Endothelial cell of umbilical vein (primary cell): ENCODE results near the gene SAPCD2.

Experiments
- POLR2A ChIP-seq: IDR thresholded peaks from 2 replicates; pipeline ENCODE4 v1.6.1; 2012; ENCODE audit warnings: low read depth, mild to moderate bottlenecking, control low read depth, low read length
- TF ChIP-seq, protein P1 (sequence below), 2 donors: IDR thresholded peaks; 1 replicate in 1 of 2; 2 replicates in 1 of 2; pipeline ENCODE4 v1.5.1; 2011; ENCODE audit warnings: low read length in 2 of 2, mild to moderate bottlenecking in 2 of 2, moderate library complexity in 2 of 2, control low read depth in 1 of 2, inconsistent platforms in 1 of 2, low read depth in 1 of 2; ENCODE audit not compliant: insufficient read depth in 1 of 2; ENCODE audit errors: extremely low read depth in 1 of 2
- TF ChIP-seq, protein P2 (sequence below): IDR thresholded peaks from 2 replicates; pipeline ENCODE4 v1.6.1; 2011; ENCODE audit not compliant: insufficient read depth, insufficient read length

DNA sequence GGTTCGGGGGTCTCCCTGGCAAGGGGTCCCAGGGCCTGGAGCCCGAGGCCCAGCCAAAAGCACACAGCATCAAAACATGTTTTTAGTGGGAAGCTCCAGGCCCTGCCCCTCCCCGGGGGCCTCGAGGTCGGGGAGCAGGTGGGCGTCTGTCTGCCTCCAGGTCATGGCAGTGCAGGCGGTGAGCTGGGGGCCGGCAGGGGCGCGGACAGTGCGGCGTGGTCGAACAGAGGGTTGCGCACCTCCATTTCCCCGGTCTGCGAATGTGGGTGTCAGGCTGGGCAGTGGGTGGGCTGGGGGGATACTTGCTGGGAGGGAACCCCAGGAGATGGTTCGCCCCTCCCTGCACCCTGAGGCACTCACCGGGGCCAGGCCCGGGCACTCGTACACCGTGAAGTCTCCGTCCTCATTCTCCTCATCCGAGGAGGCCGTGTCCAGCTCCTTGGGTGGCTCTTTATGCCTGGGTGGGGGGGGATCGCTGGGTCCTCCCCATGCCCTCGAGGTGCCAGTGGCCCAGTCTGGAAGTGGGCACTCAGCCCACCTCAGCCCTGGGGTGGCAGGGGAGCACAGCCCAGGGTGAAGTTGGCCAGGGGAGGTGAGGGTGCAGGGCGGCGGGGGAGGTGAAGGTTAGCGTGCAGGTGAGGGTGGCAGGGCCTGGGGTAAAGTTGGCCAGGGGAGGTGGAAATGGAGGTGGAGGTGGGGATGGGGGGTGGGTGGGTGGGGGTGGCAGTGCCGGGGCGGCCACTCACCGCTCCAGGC, 30.6 kb downstream of the SAPCD2 start:
- TF ChIP-seq, protein P1, sequence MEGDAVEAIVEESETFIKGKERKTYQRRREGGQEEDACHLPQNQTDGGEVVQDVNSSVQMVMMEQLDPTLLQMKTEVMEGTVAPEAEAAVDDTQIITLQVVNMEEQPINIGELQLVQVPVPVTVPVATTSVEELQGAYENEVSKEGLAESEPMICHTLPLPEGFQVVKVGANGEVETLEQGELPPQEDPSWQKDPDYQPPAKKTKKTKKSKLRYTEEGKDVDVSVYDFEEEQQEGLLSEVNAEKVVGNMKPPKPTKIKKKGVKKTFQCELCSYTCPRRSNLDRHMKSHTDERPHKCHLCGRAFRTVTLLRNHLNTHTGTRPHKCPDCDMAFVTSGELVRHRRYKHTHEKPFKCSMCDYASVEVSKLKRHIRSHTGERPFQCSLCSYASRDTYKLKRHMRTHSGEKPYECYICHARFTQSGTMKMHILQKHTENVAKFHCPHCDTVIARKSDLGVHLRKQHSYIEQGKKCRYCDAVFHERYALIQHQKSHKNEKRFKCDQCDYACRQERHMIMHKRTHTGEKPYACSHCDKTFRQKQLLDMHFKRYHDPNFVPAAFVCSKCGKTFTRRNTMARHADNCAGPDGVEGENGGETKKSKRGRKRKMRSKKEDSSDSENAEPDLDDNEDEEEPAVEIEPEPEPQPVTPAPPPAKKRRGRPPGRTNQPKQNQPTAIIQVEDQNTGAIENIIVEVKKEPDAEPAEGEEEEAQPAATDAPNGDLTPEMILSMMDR (IDR thresholded peaks at IDR 0.05; ENCODE audit: extremely low read depth in 1 of 2, insufficient read depth in 1 of 2, low read depth in 1 of 2, low read length in 2 of 2): no peak
- TF ChIP-seq POLR2A: no peak
- TF ChIP-seq, protein P2, sequence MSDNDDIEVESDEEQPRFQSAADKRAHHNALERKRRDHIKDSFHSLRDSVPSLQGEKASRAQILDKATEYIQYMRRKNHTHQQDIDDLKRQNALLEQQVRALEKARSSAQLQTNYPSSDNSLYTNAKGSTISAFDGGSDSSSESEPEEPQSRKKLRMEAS: no peak
